Measurements from ENCODE around the gene INTS2.

GRCh38 chr17:61968757-61969156 is 41.0 kb upstream of the INTS2 start:
- TF ChIP-seq CTCF (conservative IDR thresholded peaks at IDR 0.05) (no peak), ZFX (IDR thresholded peaks at IDR 0.05) (no peak)
